Activated CD4-positive, alpha-beta T cell treated with anti-CD3 and anti-CD28 coated beads, Interleukin-10, Interleukin-2, amounts not matched to agents 100 ng/mL and 50 ng/mL, durations not matched to agents 16 hours and 8 hours (primary cell): Measurements from ENCODE around the gene TPX2.
A peak's percentile ranks its signal among the peaks of the same experiment; 100 is the strongest.
"Not testable (repeated sequence)": the region's sequence is repeated elsewhere in the genome, so short reads cannot be mapped to it uniquely, and the experiment has no call there.

ENCODE experiments used
- DNase-seq: peaks from one replicate; pipeline ENCODE4 v3.0.0-alpha.2; 2020

The TPX2 gene

GRCh38 chr20:31764641-31765305 lies 25.7 kb downstream of the TPX2 start:
- no peak for DNase-seq

DNA sequence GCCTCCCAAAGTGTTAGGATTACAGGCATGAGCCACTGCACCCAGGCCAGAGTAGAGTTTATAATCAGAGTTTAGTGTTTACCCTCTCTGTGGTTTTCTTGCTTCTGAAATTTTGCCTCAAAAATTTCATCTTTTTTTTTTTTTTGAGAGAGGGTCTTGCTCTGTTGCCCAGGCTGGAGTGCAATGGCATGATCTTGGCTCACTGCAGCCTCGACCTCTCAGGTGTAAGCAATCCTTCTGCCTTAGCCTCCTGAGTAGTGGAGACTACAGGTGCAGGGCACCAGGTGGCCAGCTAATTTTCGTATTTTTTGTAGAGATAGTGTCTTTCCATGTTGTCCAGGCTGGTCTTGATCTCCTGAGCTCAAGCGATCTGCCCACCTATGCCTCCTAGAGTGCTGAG lies 28.7 kb downstream of the TPX2 start:
- DNase-seq: no peak

DNA sequence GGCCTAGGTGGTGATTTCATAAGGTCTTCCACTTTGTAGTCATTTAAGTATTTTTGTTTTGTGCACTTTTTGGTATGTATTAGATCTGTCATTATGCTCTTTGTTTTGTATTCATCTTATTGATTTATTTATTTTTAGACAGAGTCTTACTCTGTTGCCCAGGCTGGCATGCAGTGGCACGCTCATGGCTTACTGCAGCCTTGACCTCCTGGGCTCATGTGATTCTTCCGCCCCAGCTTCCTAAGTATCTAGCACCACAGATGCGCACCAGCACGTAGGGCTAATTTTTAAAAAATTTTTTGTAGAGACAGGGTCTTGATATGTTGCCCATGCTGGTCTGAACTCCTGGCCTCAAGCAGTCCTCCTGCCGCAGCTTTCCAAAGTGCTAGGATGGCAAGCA lies 30.6 kb downstream of the TPX2 start:
- DNase-seq: no peak

DNA sequence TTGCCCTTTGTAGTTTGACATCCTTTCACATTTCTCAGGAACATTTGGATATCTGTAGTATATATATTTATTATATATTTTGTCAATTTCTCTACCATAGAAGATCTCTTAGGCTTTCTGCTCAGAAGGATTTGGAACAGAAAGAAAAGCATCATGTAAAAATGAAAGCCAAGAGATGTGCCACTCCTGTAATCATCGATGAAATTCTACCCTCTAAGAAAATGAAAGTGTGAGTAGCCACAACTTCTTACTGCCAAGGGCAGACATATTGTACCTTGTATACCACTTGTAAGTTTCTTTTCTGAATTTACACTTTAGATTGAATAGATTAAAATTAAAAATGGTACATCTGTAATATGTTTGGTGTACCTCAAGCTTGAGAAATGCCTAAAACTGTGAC lies 31.2 kb downstream of the TPX2 start:
- DNase-seq: no peak

DNA sequence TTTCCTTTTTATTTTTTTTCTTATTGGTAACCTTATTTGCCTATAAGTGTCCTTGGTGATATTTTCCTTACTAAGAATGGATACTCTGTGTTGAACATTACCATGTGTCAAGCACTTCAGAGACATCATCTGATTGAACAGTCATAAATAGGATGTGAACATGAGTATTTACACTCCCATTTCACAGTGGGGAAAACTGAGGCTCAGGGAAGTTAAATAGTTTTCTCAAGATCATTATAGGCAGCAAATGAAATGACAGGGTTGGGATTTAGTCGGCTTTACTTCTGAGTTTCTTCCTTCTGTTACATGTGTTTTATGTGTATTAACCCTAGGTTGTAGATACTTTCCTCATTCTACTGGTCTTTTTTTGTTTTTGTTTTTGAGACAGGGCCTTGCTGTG lies 35.3 kb downstream of the TPX2 start:
- no peak for DNase-seq

GRCh38 chr20:31780839-31781238 lies 41.7 kb downstream of the TPX2 start:
- no peak for DNase-seq

- DNase-seq: no peak
Measured at GRCh38 chr20:31781945-31782344, 42.9 kb downstream of the TPX2 start.

DNA sequence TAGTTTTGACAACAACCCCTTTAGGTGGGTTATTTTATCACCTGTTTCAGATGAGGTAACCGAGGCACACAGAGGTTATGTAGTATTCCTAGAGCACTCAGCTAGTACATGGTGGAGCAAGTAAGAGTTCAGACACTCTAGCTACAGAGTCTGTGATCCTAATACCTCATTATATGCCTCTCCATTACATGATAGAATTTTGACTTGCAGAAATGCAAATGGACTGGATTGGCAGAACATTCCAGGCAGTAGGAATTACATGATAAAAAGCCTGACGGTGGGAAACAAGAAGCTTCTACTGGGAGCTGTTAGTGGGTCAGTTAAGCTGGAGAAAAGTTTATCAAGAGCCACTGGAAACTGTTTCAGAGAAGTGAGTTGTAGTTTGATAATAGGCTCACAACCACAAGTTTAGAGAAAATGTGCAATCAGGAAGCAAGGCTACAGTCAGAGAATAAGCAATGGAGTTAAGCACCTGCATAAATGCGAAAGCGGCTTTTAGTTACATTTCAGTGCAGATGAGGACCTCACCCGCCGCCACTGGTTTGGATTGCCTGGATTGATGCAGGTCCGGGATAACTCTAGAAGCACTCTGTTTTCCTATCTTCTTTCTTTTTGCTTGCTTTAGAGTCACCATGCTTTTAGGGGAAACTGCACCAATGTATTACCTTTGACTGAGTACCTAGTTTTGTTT lies 45.4 kb downstream of the TPX2 start:
- DNase-seq: no peak

DNA sequence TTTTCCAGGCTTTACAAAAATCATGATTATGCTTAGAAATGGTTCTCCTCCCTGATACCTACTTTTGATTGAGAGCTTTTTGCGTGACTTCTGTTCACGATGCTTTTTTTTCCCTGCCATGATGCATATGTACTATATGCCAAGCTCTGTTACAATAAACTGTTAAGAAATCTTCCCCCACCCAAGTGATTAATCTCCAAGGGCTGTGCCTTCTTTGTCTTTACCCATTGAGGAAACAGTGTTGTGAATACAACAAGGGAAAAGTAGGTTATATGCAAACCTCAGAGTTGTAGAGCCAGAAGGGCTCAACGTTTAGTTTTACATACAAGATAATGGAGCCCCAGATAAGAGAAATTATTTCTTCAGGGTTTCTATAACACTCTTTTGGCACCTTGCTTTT lies 46.0 kb downstream of the TPX2 start:
- DNase-seq: no peak

- DNase-seq: peak; percentile 16
Measured at GRCh38 chr20:31788578-31788977, 49.5 kb downstream of the TPX2 start.

DNA sequence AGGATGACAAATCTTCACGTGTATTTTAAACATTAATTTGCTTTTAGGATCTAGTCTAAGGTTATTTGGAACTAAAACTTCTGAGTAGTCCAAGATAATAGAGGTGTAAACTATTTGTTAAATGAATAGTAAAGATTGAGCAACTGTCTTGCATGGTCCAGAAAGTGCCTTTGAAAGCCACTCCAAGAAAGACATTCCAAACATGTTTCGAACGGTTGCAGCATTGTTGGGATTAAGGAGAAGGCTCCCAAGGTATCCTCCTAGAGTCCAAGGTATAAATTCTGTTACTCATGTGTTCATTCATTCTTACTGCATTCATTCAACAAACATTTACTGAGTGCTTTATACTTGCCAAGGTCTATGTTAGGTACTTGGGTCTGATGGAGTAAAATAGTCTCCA lies 51.3 kb downstream of the TPX2 start:
- no peak for DNase-seq

GRCh38 chr20:31797364-31797763 lies 58.3 kb downstream of the TPX2 start:
- no peak for DNase-seq

- no peak for DNase-seq
Measured at GRCh38 chr20:31801508-31801907, 62.4 kb downstream of the TPX2 start.

DNA sequence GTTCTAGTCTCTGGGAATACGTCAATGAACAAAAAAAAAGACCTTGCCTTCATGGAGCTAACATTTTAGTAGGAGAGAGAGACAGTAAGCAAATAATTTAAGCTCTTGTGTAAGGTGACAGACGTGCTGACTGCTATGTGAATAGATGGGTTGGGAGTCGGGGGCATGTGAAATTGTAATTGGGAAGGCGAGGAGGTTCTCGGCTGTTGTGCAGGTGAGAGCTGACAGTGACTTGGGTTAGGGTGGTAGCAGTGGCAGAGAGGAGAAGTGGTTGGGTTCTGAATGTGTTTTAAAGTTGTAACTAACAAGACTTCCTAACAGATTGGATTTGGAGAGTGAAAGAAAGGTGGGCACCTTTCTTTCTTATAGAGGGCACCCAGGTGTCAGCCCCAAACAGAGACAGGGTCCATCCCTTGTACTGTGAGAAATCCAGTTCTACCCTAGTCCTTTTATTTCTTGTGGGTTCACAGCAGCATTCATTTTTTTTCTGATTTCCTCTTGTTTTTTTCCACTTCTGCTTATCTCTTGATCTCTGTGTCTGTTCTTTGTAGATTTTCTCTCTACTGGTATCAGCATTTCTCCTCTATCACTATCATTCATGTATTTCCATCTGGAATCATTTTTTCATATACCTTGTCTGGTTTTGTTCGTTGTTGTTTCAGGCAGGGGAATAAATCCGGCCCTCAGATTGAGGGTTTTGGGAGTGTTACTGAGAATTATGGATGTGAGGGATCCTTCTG lies 64.6 kb downstream of the TPX2 start:
- DNase-seq: no peak

DNA sequence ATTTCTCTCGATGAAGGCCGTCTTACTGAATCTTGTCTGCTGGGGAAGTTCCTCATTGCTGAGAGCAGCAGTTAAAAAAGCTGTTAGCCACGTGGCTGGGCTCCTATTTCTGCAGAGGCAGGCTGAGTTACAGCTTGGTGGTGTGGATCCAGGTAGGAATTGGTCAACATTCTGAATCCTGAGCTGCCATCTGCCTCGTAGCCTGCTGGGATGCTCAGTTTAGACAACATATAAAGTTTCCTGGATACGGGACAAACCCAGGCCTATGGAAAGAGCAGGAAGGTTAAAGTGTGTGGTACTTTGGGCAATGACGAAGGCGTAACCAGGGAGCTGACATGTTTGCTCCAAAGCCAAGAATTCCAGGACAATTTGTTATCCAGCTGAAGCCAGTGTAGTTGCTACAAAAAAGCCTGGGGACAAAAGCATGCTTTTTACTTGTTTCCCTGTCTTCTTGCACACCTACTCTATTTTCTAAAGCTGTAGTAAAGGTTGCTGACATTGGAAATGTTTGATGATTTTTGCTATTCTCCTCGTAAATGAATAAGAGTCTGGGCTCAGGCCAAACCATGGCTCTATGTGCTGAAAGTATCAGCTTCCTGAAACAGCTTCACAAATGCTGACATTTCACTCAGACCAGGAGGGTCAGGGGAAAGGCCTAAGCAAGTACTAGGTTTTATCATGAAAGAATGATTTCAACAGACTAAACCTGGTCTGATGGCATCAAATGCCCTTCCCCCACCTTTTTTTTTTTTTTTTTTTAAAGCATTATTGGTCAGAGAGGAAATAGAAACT lies 67.7 kb downstream of the TPX2 start:
- no peak for DNase-seq

- no peak for DNase-seq
Measured at GRCh38 chr20:31808481-31808880, 69.4 kb downstream of the TPX2 start.

GRCh38 chr20:31809661-31810060 lies 70.6 kb downstream of the TPX2 start:
- DNase-seq: no peak

GRCh38 chr20:31811198-31811597 lies 72.1 kb downstream of the TPX2 start:
- DNase-seq: no peak

- no peak for DNase-seq
Measured at GRCh38 chr20:31811796-31812728, 73.0 kb downstream of the TPX2 start.

- DNase-seq: no peak
Measured at GRCh38 chr20:31813611-31814010, 74.5 kb downstream of the TPX2 start.

- DNase-seq: not testable (repeated sequence)
Measured at GRCh38 chr20:31814142-31814541, 75.1 kb downstream of the TPX2 start.
